B cell (primary cell): ENCODE data around the gene CHST11. TPM values are rescaled to one million over a fixed set of nuclear protein-coding genes. Genes with fewer than 3 reads are reported as not detected.

Experiments used
- ATAC-seq: fragments of 200-7000 bp; cut with Tn5 transposase; one replicate; pipeline ENCODE4 v1.10.0; 2021; ENCODE audit warnings: low read depth, mild to moderate bottlenecking, moderate number of reproducible peaks, moderate library complexity
- CTCF ChIA-PET: fragments of 350-600 bp; sonication (Branson Sonifier 250); formaldehyde crosslinking; loops from one replicate; lab custom pipeline; 2021; ENCODE audit warnings: antibody characterized with exemption, inconsistent platforms; lab: Charles Lee
- POLR2A ChIA-PET: fragments of 350-600 bp; sonication (Branson Sonifier 250); formaldehyde crosslinking; loops from one replicate; lab custom pipeline; 2021; ENCODE audit warnings: antibody characterized with exemption; lab: Charles Lee
- DNase-seq: peaks from one replicate; pipeline ENCODE4 v3.0.0; 2013
- H2AFZ ChIP-seq: 2 replicates; pipeline ENCODE4 v1.6.1; 2012; ENCODE audit warnings: mild to moderate bottlenecking, low read depth, low read length; ENCODE audit not compliant: insufficient read depth, poor library complexity, severe bottlenecking
- H3K27ac ChIP-seq, 2 donors: 1 replicate in 1 of 2; 2 replicates in 1 of 2; pipeline ENCODE4 v1.5.1; 2012 to 2013; ENCODE audit warnings: low read length in 2 of 2, mild to moderate bottlenecking in 2 of 2, moderate library complexity in 1 of 2
- H3K27me3 ChIP-seq, 4 experiments: fragments of 200-600 bp in 1 of 4; sonication (generic) in 1 of 4; replicated peaks in 1 of 4; 1 replicate in 2 of 4; 2 replicates in 2 of 4; pipeline versions ENCODE4 v1.6.1 to v1.7.0; 2013 to 2016; ENCODE audit warnings: low read length in 3 of 4, mild to moderate bottlenecking in 2 of 4, mixed read lengths in 1 of 4, moderate library complexity in 1 of 4; ENCODE audit not compliant: insufficient read depth in 4 of 4, control insufficient read depth in 3 of 4; ENCODE audit errors: control extremely low read depth in 1 of 4
- H3K36me3 ChIP-seq, 2 experiments: replicated peaks in 1 of 2; 1 replicate in 1 of 2; 2 replicates in 1 of 2; pipeline versions ENCODE4 v1.6.1 to v1.7.1; 2013; ENCODE audit warnings: low read length in 1 of 2; ENCODE audit not compliant: insufficient read depth in 2 of 2, control insufficient read depth in 1 of 2; ENCODE audit errors: control extremely low read depth in 1 of 2, extremely low read depth in 1 of 2
- H3K4me1 ChIP-seq, 2 donors: fragments of 200-600 bp in 1 of 2; sonication (generic) in 1 of 2; 1 replicate in 1 of 2; 2 replicates in 1 of 2; pipeline versions ENCODE4 v1.5.1 to v1.6.1; 2013 to 2017; ENCODE audit warnings: low read length in 2 of 2; ENCODE audit not compliant: control insufficient read depth in 2 of 2, insufficient read depth in 2 of 2
- H3K4me2 ChIP-seq: replicated peaks from 2 replicates; pipeline ENCODE3; 2012; ENCODE audit warnings: mild to moderate bottlenecking, low read depth, low read length; ENCODE audit not compliant: poor library complexity, severe bottlenecking
- H3K4me3 ChIP-seq, 5 experiments: fragments of 200-600 bp in 1 of 5; sonication (generic) in 1 of 5; 1 replicate in 3 of 5; 2 replicates in 2 of 5; pipeline versions ENCODE4 v1.5.1 to v1.7.0; 2011 to 2016; ENCODE audit warnings: low read length in 4 of 5, mild to moderate bottlenecking in 4 of 5, low read depth in 2 of 5, control low read depth in 1 of 5, moderate library complexity in 1 of 5; ENCODE audit not compliant: insufficient read depth in 1 of 5; ENCODE audit errors: control extremely low read depth in 1 of 5, extremely low read depth in 1 of 5
- H3K79me2 ChIP-seq: fragments of 200-600 bp; sonication (generic); one replicate; pipeline ENCODE4 v1.6.0; 2016; ENCODE audit warnings: low read length; ENCODE audit not compliant: control insufficient read depth, insufficient read depth
- H3K9ac ChIP-seq: fragments of 200-600 bp; sonication (generic); 2 replicates; pipeline ENCODE4 v1.6.1; 2017; ENCODE audit warnings: mild to moderate bottlenecking, low read length, moderate library complexity
- H3K9me3 ChIP-seq, 3 donors: one replicate each; pipeline versions ENCODE4 v1.6.1 to v1.7.1; 2013; ENCODE audit warnings: low read length in 2 of 3; ENCODE audit not compliant: control insufficient read depth in 2 of 3, insufficient read depth in 1 of 3; ENCODE audit errors: control extremely low read depth in 1 of 3
- H4K20me1 ChIP-seq: 2 replicates; pipeline ENCODE4 v1.6.0; 2012; ENCODE audit warnings: mild to moderate bottlenecking, low read length; ENCODE audit not compliant: insufficient read depth, control insufficient read depth, poor library complexity, severe bottlenecking
- H3K27ac Mint-ChIP-seq: one replicate; pipeline ENCODE4 v1.8.0; 2021; ENCODE audit warnings: mixed read lengths
- H3K27me3 Mint-ChIP-seq: one replicate; pipeline ENCODE4 v1.8.0; 2021; ENCODE audit warnings: mixed read lengths
- H3K4me1 Mint-ChIP-seq: one replicate; pipeline ENCODE4 v1.8.0; 2021; ENCODE audit warnings: mixed read lengths
- H3K4me3 Mint-ChIP-seq: one replicate; pipeline ENCODE4 v1.8.0; 2021; ENCODE audit warnings: mixed read lengths
- H3K9me3 Mint-ChIP-seq: one replicate; pipeline ENCODE4 v1.8.0; 2022; ENCODE audit warnings: mixed read lengths; ENCODE audit not compliant: insufficient read depth
- CTCF ChIP-seq: fragments of 200-600 bp; IDR thresholded peaks from one replicate; pipeline ENCODE4 v1.8.0; 2022; ENCODE audit warnings: antibody characterized with exemption, mild to moderate bottlenecking
- EZH2 ChIP-seq: IDR thresholded peaks from 2 replicates; pipeline ENCODE4 v1.6.1; 2012; ENCODE audit warnings: borderline replicate concordance, low read depth, mild to moderate bottlenecking, moderate library complexity, low read length; ENCODE audit not compliant: insufficient read depth, poor library complexity, severe bottlenecking
- WGBS: methylation state at CpG from one replicate; pipeline ENCODE4 v1.1.5; 2013; ENCODE audit warnings: missing lambda C conversion rate; ENCODE audit not compliant: insufficient coverage; 5-methylcytosine and 5-hydroxymethylcytosine counted together
- intact Hi-C: fragments of 100-400 bp; cut with micrococcal nuclease; formaldehyde crosslinking; loops from one replicate; pipeline ENCODE4 v1.10.0; 2022
- polyA plus RNA-seq: library from polyadenylated mRNA; depleted of rRNA; stranded (reverse); fragments of >200 nt; gene quantifications from 2 replicates; pipeline ENCODE4 v1.2.3, GENCODE V29; 2012
- total RNA-seq, 2 donors: library from RNA; stranded (reverse); fragments of 120-200 nt in 1 of 2; gene quantifications; 1 replicate in 1 of 2; 2 replicates in 1 of 2; pipeline versions ENCODE4 v1.2.3 to v1.2.4, GENCODE V29; 2013 to 2022

CHST11 gene
- total and polyA plus RNA-seq, 2 donors (not counting 1 experiment from before 2014, with no cell fraction given), result 46.3 to 152 TPM

DNA sequence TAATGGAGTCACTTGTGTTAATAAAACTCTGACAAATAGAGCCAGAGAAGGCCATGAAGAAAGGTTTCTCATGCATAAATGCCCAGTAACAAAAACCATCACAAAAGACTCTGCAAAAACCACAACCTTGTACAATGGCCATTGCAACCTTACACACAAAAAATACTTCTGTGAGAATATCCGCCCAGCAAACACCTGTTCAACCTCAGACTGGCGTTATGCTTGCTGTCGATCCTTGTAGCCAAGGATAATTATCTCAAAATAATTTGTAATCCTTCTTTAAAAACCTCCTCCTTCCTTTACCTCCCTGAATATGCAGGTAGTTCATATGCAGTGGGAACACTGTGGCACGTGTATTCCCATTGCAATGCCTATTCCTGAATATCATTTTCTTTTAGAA is 344.3 kb downstream of the CHST11 start:
- H3K36me3 ChIP-seq, result no peaks in the 10 kb centered on the region
- no peak overlapping the region for H3K4me3 ChIP-seq
- no peak for DNase-seq
- no peak overlapping the region for H3K4me3 Mint-ChIP-seq
- no peak for ATAC-seq
- H3K4me2 ChIP-seq, result no peak overlapping the region
- CTCF ChIA-PET, result no interaction called here
- intact Hi-C loops, result no loop called here
- no peaks in the 10 kb centered on the region for H3K9me3 ChIP-seq
- H2AFZ ChIP-seq, result no peak overlapping the region
- H3K27ac ChIP-seq, result no peak overlapping the region
- H4K20me1 ChIP-seq, result no peaks in the 10 kb centered on the region
- H3K27ac Mint-ChIP-seq, result no peak overlapping the region
- H3K27me3 Mint-ChIP-seq, result no peaks in the 10 kb centered on the region
- H3K79me2 ChIP-seq, result no peaks in the 10 kb centered on the region
- TF ChIP-seq EZH2 (no peak), CTCF (no peak)
- no peaks in the 10 kb centered on the region for H3K4me1 Mint-ChIP-seq
- no peaks in the 10 kb centered on the region for H3K4me1 ChIP-seq
- no peaks in the 10 kb centered on the region for H3K27me3 ChIP-seq
- 80% methylated on average over 1 of the region's 4 CpGs for WGBS
- POLR2A ChIA-PET, result no interaction called here
- H3K9ac ChIP-seq, result no peak overlapping the region
- H3K9me3 Mint-ChIP-seq, result no peaks in the 10 kb centered on the region

DNA sequence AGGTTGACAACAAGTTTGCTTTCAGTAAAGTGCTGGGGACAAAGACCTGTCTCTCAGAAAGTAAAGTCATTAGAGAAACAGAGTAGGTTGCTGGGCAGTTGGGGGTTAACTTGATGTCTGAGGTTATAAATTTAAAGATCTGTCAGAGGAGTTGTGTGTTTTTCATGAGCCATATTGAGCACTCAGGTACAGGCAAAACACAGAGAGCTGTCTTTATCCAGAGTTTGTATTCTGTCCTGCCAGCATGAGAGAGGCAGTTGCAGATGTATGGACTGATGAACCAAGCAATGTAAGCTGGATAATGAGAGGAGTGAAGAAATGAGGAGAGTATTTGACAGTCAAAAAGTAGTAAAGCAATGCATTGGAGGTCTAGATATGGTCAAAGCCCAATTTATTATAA is 344.7 kb downstream of the CHST11 start:
- Histone ChIP-seq H3K9ac (no peak overlapping the region), H3K27me3 (no peaks in the 10 kb centered on the region), H3K4me1 (no peaks in the 10 kb centered on the region), H3K27ac (no peak overlapping the region), H3K4me2 (no peak overlapping the region), H4K20me1 (no peaks in the 10 kb centered on the region), H3K9me3 (no peaks in the 10 kb centered on the region), H3K36me3 (no peaks in the 10 kb centered on the region), H2AFZ (no peak overlapping the region), H3K79me2 (no peaks in the 10 kb centered on the region), H3K4me3 (no peak overlapping the region)
- intact Hi-C loops, result no loop called here
- POLR2A ChIA-PET, result no interaction called here
- Mint-ChIP-seq H3K27me3 (no peaks in the 10 kb centered on the region), H3K9me3 (no peaks in the 10 kb centered on the region), H3K27ac (no peak overlapping the region), H3K4me1 (no peaks in the 10 kb centered on the region), H3K4me3 (no peak overlapping the region)
- CTCF ChIA-PET, result no interaction called here
- ATAC-seq, result no peak
- DNase-seq, result no peak
- TF ChIP-seq EZH2 (no peak), CTCF (no peak)
